Pancreas (tissue), 10 donors: ENCODE measurements around the gene SLC23A1. TPM values are rescaled to one million over a fixed set of nuclear protein-coding genes. Genes with fewer than 3 reads are reported as not detected.
A peak's percentile ranks its signal among the peaks of the same experiment; 100 is the strongest.

ENCODE experiments used
- ATAC-seq, 4 donors: fragments of 200-7000 bp; cut with Tn5 transposase; one replicate each; pipeline versions ENCODE4 v1.8.0 to v1.9.1; 2020; ENCODE audit warnings: mild to moderate bottlenecking in 4 of 4, moderate library complexity in 4 of 4
- DNase-seq, 6 donors: peaks; one replicate each; pipeline ENCODE4 v3.0.0-alpha.2; 2020
- FAIRE-seq: peaks from 2 replicates; lab custom pipeline; 2012; peaks lifted over from hg19 to GRCh38; lab: Jason Lieb, UNC
- H3K27ac ChIP-seq, 4 donors: fragments of 200-600 bp; sonication (generic); 1 replicate in 3 of 4; 2 replicates in 1 of 4; pipeline versions ENCODE4 v1.5.0 to v1.8.0; 2020
- H3K27me3 ChIP-seq, 4 donors: fragments of 200-600 bp; one replicate each; pipeline ENCODE4 v1.8.0; 2021
- H3K36me3 ChIP-seq, 3 donors: fragments of 200-600 bp; sonication (generic) in 1 of 3; one replicate each; pipeline versions ENCODE4 v1.5.0 to v1.8.0; 2020 to 2021
- H3K4me1 ChIP-seq, 3 donors: fragments of 200-600 bp; one replicate each; pipeline ENCODE4 v1.8.0; 2021
- H3K4me3 ChIP-seq, 4 donors: fragments of 200-600 bp; sonication (generic) in 2 of 4; one replicate each; pipeline versions ENCODE4 v1.5.0 to v1.8.0; 2020 to 2021
- H3K9me3 ChIP-seq, 4 donors: fragments of 200-600 bp; one replicate each; pipeline ENCODE4 v1.8.0; 2021
- WGBS, 2 donors: extraction: QIAGEN DNeasy Blood & Tissue Kit; methylation state at CpG; one replicate each; pipeline ENCODE4 v1.1.7; 2013; 5-methylcytosine and 5-hydroxymethylcytosine counted together
- intact Hi-C, 3 donors: fragments of 100-400 bp; cut with DNase I; formaldehyde crosslinking; loops; one replicate each; pipeline versions ENCODE4 v1.11.1 to v1.14.2; 2022
- polyA plus RNA-seq, 2 donors: library from polyadenylated mRNA; stranded (reverse); fragments of 200-250 nt; gene quantifications; one replicate each; pipeline ENCODE4 v1.2.3, GENCODE V29; 2013
- total RNA-seq, 6 donors: library from RNA; stranded (reverse); fragmentation: NEBNext Ultra II Directional in 4 of 6; extraction: Animal tissue kit (Norgen Biotek cat#: 25700) in 4 of 6; gene quantifications; one replicate each; pipeline versions ENCODE4 v1.2.1 to v1.2.4, GENCODE V29; 2021 to 2023
- TF ChIP-seq, protein P1 (sequence below), 4 donors: fragments of 200-600 bp; sonication (generic) in 3 of 4; IDR thresholded peaks; one replicate each; pipeline versions ENCODE4 v1.5.0 to v1.8.0; 2021; ENCODE audit warnings: antibody characterized with exemption in 4 of 4
- donor health status: healthy with polysubstance abuse.
- donor health status: DM: no; HTN: no; CAD: no; lungs with moderate emphysema.
- donor health status: DM: no; HTN: no; CAD: no.
- donor health status: control.
- donor health status: control.
- donor health status: Bipolar disorder and iron deficiency.
- donor health status: DM: yes; HTN: yes; CAD: no.
- donor health status: DM: no; HTN: no; CAD: no.
- donor health status: DM: no; HTN: no; CAD: no.
- donor health status: DM: yes; HTN: yes; CAD: no.

The SLC23A1 gene
- total and polyA plus RNA-seq, 8 donors = 0.49 to 2.1 (median 1.3) TPM

DNA sequence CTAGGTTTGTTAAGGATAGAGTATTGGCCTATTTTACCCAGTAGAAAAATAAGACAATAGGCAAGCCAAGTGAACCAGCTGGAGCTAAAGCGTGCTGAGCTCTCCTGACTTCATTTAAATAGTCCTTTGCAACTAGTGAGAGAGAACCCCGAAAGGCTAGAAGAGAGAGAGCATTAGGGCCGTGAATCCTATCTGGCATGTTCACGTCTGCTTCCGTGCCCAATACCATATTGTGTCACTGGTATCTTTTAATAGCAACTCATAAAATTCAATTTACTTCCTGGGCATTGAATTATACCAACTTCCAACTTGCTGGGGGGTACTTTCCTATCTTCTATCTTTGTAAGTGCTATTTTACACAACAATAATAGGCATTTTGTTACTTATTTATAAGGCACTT, 42.4 kb upstream of the SLC23A1 start:
- ATAC-seq (no peak), FAIRE-seq (no peak), DNase-seq (no peak)
- intact Hi-C loops = loop anchor here in 1 of 3 donors (5.0 kb wide), 1 partner anchor 337 kb away; no protein-coding TSS in a partner anchor
- TF ChIP-seq, protein P1, sequence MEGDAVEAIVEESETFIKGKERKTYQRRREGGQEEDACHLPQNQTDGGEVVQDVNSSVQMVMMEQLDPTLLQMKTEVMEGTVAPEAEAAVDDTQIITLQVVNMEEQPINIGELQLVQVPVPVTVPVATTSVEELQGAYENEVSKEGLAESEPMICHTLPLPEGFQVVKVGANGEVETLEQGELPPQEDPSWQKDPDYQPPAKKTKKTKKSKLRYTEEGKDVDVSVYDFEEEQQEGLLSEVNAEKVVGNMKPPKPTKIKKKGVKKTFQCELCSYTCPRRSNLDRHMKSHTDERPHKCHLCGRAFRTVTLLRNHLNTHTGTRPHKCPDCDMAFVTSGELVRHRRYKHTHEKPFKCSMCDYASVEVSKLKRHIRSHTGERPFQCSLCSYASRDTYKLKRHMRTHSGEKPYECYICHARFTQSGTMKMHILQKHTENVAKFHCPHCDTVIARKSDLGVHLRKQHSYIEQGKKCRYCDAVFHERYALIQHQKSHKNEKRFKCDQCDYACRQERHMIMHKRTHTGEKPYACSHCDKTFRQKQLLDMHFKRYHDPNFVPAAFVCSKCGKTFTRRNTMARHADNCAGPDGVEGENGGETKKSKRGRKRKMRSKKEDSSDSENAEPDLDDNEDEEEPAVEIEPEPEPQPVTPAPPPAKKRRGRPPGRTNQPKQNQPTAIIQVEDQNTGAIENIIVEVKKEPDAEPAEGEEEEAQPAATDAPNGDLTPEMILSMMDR (IDR thresholded peaks at IDR 0.05) = no peak
- no peaks in the 10 kb centered on the region for H3K36me3 ChIP-seq
- no peak overlapping the region for H3K4me3 ChIP-seq
- no peaks in the 10 kb centered on the region for H3K4me1 ChIP-seq
- H3K9me3 ChIP-seq = no peaks in the 10 kb centered on the region
- H3K27ac ChIP-seq = no peak overlapping the region
- no peaks in the 10 kb centered on the region for H3K27me3 ChIP-seq
- WGBS, 2 donors = 83 to 88% methylated on average over 5 of the region's 5 CpGs

DNA sequence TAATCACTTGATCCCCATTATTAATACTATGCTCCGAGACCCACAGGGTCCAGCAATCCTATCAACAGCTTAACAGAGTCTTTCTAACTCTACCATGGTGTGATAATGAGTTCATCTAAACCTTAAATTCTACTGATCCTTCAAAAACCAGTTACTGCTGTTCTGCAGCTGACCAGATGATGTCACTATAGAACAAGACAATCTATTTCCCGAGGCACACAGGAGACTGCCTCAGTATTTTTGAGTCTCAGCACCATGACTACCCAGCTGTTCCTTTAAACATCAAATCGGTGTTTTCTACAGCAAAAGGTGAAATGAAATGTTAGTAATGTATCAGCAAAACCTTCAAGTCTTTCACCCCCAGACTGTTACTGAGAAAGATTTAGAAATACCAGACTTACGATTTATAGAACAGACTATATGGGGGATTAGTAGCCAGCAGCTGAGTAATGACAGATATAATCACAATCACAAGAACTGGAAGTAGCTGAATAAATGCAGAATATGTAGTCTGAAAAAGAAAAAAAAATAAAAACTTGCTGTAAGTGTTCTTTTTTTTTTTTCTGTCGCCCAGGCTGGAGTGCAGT, 39.3 kb upstream of the SLC23A1 start:
- no peaks in the 10 kb centered on the region for H3K27me3 ChIP-seq
- H3K36me3 ChIP-seq = no peaks in the 10 kb centered on the region
- DNase-seq = peak in 2 of 6 donors; percentile 31 to 58
- H3K4me3 ChIP-seq = no peak overlapping the region
- 40 to 43% methylated on average over 5 of the region's 5 CpGs for whole genome bisulfite sequencing, 2 donors
- TF ChIP-seq, protein P1 (IDR thresholded peaks at IDR 0.05) = peak; percentile 20 to 59 (median 56)
- FAIRE-seq = peak; percentile 91
- no peak overlapping the region for H3K27ac ChIP-seq
- no peaks in the 10 kb centered on the region for H3K4me1 ChIP-seq
- ATAC-seq = peak; percentile 86 to 98 (median 94)
- intact Hi-C loops = loop anchor here in 1 of 3 donors (5.0 kb wide), 1 partner anchor 90 kb away; no protein-coding TSS in a partner anchor
- H3K9me3 ChIP-seq = no peaks in the 10 kb centered on the region

GRCh38 chr5:139419226-139420192, 36.4 kb upstream of the SLC23A1 start:
- DNase-seq (no peak), FAIRE-seq (no peak), ATAC-seq (no peak)
- Histone ChIP-seq H3K4me3 (no peak overlapping the region), H3K9me3 (no peaks in the 10 kb centered on the region), H3K27ac (no peak overlapping the region), H3K27me3 (no peaks in the 10 kb centered on the region), H3K4me1 (no peaks in the 10 kb centered on the region), H3K36me3 (no peaks in the 10 kb centered on the region)
- WGBS, 2 donors = 77 to 89% methylated on average over 9 of the region's 9 CpGs
- intact Hi-C loops = loop anchor here in 2 of 3 donors (5.0 kb wide), 1 partner anchor 93 kb away; no protein-coding TSS in a partner anchor
- TF ChIP-seq, protein P1 (IDR thresholded peaks at IDR 0.05) = no peak

GRCh38 chr5:139418793-139419192, 35.7 kb upstream of the SLC23A1 start:
- H3K27ac ChIP-seq = no peak overlapping the region
- H3K9me3 ChIP-seq = no peaks in the 10 kb centered on the region
- DNase-seq (no peak), ATAC-seq (no peak), FAIRE-seq (no peak)
- H3K36me3 ChIP-seq = no peaks in the 10 kb centered on the region
- intact Hi-C loops = loop anchor here in 1 of 3 donors (5.0 kb wide), 1 partner anchor 94 kb away; no protein-coding TSS in a partner anchor
- TF ChIP-seq, protein P1 (IDR thresholded peaks at IDR 0.05) = no peak
- H3K27me3 ChIP-seq = no peaks in the 10 kb centered on the region
- no peak overlapping the region for H3K4me3 ChIP-seq
- no peaks in the 10 kb centered on the region for H3K4me1 ChIP-seq
- 79 to 85% methylated on average over 1 of the region's 1 CpG for WGBS, 2 donors
